DOHH2 (cell line): ENCODE data around the gene TMCO1.
A peak's percentile ranks its signal among the peaks of the same experiment; 100 is the strongest.
"Not testable (repeated sequence)": the region's sequence is repeated elsewhere in the genome, so short reads cannot be mapped to it uniquely, and the experiment has no call there.

ENCODE experiments used
- H3F3A ChIP-seq: fragments of 200-600 bp; sonication (generic), shearing (Covaris generic); 2 replicates; pipeline ENCODE4 v1.6.0; 2016; ENCODE audit warnings: antibody characterized with exemption, mild to moderate bottlenecking; ENCODE audit not compliant: control insufficient read depth, insufficient read depth
- H3K27ac ChIP-seq: fragments of 200-600 bp; sonication (generic); 2 replicates; pipeline ENCODE4 v1.5.1; 2014; ENCODE audit warnings: low read depth, mild to moderate bottlenecking, low read length, moderate library complexity
- H3K27me3 ChIP-seq: fragments of 200-600 bp; sonication (generic); 2 replicates; pipeline ENCODE4 v1.6.1; 2014; ENCODE audit warnings: mild to moderate bottlenecking, low read length, mixed read lengths; ENCODE audit not compliant: control insufficient read depth
- H3K36me3 ChIP-seq: fragments of 200-600 bp; sonication (generic); 2 replicates; pipeline ENCODE4 v1.6.1; 2014; ENCODE audit warnings: mild to moderate bottlenecking, low read length, moderate library complexity, mixed read lengths; ENCODE audit not compliant: control insufficient read depth
- H3K4me1 ChIP-seq: fragments of 200-600 bp; sonication (generic); 2 replicates; pipeline ENCODE4 v1.6.1; 2014; ENCODE audit warnings: mild to moderate bottlenecking, low read length, mixed read lengths; ENCODE audit not compliant: control insufficient read depth
- H3K4me2 ChIP-seq: fragments of 200-600 bp; sonication (generic); 2 replicates; pipeline ENCODE4 v1.6.0; 2014; ENCODE audit warnings: mild to moderate bottlenecking, low read length, moderate library complexity
- H3K4me3 ChIP-seq: fragments of 200-600 bp; sonication (generic); 2 replicates; pipeline ENCODE4 v1.5.1; 2014; ENCODE audit warnings: mild to moderate bottlenecking, low read length, mixed read lengths
- H3K79me2 ChIP-seq: fragments of 200-600 bp; sonication (generic); 2 replicates; pipeline ENCODE4 v1.6.1; 2014; ENCODE audit warnings: mild to moderate bottlenecking, low read length, mixed read lengths; ENCODE audit not compliant: control insufficient read depth
- H3K9me2 ChIP-seq: fragments of 200-600 bp; sonication (generic); replicated peaks from 2 replicates; pipeline ENCODE4 v1.6.1; 2014; ENCODE audit warnings: mild to moderate bottlenecking, low read length, mixed read lengths; ENCODE audit not compliant: control insufficient read depth
- H3K9me3 ChIP-seq: fragments of 200-600 bp; sonication (generic); 2 replicates; pipeline ENCODE4 v1.6.1; 2014; ENCODE audit warnings: antibody characterized with exemption, low read length, mixed read lengths; ENCODE audit not compliant: control insufficient read depth, insufficient read depth
- H4K20me1 ChIP-seq: fragments of 200-600 bp; sonication (generic); 2 replicates; pipeline ENCODE4 v1.6.0; 2014; ENCODE audit warnings: low read depth, mild to moderate bottlenecking, antibody characterized with exemption, low read length, moderate library complexity; ENCODE audit not compliant: control insufficient read depth, insufficient read depth
- CTCF ChIP-seq: fragments of 200-600 bp; sonication (generic); IDR thresholded peaks from one replicate; pipeline ENCODE4 v1.5.1; 2014; ENCODE audit warnings: antibody characterized with exemption, mild to moderate bottlenecking, low read depth, low read length; ENCODE audit not compliant: poor library complexity, severe bottlenecking
- EZH2phosphoT487 ChIP-seq: fragments of 200-600 bp; sonication (generic); IDR thresholded peaks from 2 replicates; pipeline ENCODE4 v1.6.1; 2017; ENCODE audit warnings: borderline replicate concordance, mild to moderate bottlenecking, antibody characterized with exemption, low read length, moderate library complexity, mixed read lengths

The TMCO1 gene

GRCh38 chr1:165686971-165687433 is 81.7 kb downstream of the TMCO1 start:
- Histone ChIP-seq H3K9me3 (no peaks in the 10 kb centered on the region), H4K20me1 (peaks cover 11% of the 10 kb centered on the region), H3K4me2 (peak overlapping the region; percentile 59), H3K4me3 (peak overlapping the region; percentile 38), H3F3A (no peaks in the 10 kb centered on the region), H3K27me3 (no peaks in the 10 kb centered on the region), H3K4me1 (peaks cover 15% of the 10 kb centered on the region), H3K36me3 (peaks cover 34% of the 10 kb centered on the region), H3K9me2 (no peaks in the 10 kb centered on the region), H3K79me2 (peaks cover 39% of the 10 kb centered on the region), H3K27ac (no peak overlapping the region)
- TF ChIP-seq EZH2phosphoT487 (no peak), CTCF (no peak)

- Histone ChIP-seq H3K27ac (no peak overlapping the region), H3K9me3 (no peaks in the 10 kb centered on the region), H3K79me2 (peaks cover 34% of the 10 kb centered on the region), H4K20me1 (peaks cover 11% of the 10 kb centered on the region), H3K36me3 (peaks cover 39% of the 10 kb centered on the region), H3K9me2 (no peaks in the 10 kb centered on the region), H3K27me3 (no peaks in the 10 kb centered on the region), H3K4me1 (peaks cover 15% of the 10 kb centered on the region), H3K4me3 (peak overlapping the region; percentile 38), H3F3A (no peaks in the 10 kb centered on the region), H3K4me2 (peak overlapping the region; percentile 59)
- TF ChIP-seq EZH2phosphoT487 (no peak), CTCF (peak; percentile 55)
These were observed 82.3 kb downstream of the TMCO1 start for GRCh38 chr1:165686121-165686970.

GRCh38 chr1:165683848-165684485 is 84.7 kb downstream of the TMCO1 start:
- Histone ChIP-seq H3K4me2 (no peak overlapping the region), H3K27me3 (no peaks in the 10 kb centered on the region), H4K20me1 (peaks cover 11% of the 10 kb centered on the region), H3K4me1 (peaks cover 15% of the 10 kb centered on the region), H3K36me3 (peaks cover 60% of the 10 kb centered on the region), H3K9me2 (no peaks in the 10 kb centered on the region), H3K4me3 (no peak overlapping the region), H3K9me3 (no peaks in the 10 kb centered on the region), H3K79me2 (peaks cover 34% of the 10 kb centered on the region), H3F3A (no peaks in the 10 kb centered on the region), H3K27ac (no peak overlapping the region)
- TF ChIP-seq CTCF, result no peak
- TF ChIP-seq EZH2phosphoT487, result no peak

GRCh38 chr1:165680773-165681172 is 87.9 kb downstream of the TMCO1 start:
- Histone ChIP-seq H4K20me1 (peaks cover 11% of the 10 kb centered on the region), H3K36me3 (peaks cover 73% of the 10 kb centered on the region), H3K79me2 (peaks cover 17% of the 10 kb centered on the region)
- H3K9me2 ChIP-seq, H3K27me3 ChIP-seq, H3K4me1 ChIP-seq, H3K4me3 ChIP-seq, H3K4me2 ChIP-seq, H3F3A ChIP-seq, H3K27ac ChIP-seq, H3K9me3 ChIP-seq: not testable (repeated sequence)
